Liver (tissue), 9 donors: ENCODE data around the gene PNLIP. TPM values are rescaled to one million over a fixed set of nuclear protein-coding genes. Genes with fewer than 3 reads are reported as not detected.

Experiments used
- DNase-seq: peaks from one replicate; pipeline ENCODE4 v3.0.0-alpha.2; 2017; ENCODE audit warnings: low spot score
- H3K27ac ChIP-seq, 2 donors: one replicate each; pipeline ENCODE4 v1.7.0; 2013; ENCODE audit warnings: inconsistent platforms in 2 of 2, low read length in 2 of 2, control low read depth in 1 of 2, low read depth in 1 of 2, mild to moderate bottlenecking in 1 of 2
- H3K27me3 ChIP-seq, 4 donors: one replicate each; pipeline versions ENCODE4 v1.6.1 to v1.7.0; 2013; ENCODE audit warnings: low read length in 3 of 4, inconsistent platforms in 1 of 4, mild to moderate bottlenecking in 1 of 4, moderate library complexity in 1 of 4; ENCODE audit not compliant: control insufficient read depth in 4 of 4, insufficient read depth in 4 of 4
- H3K36me3 ChIP-seq, 4 donors: one replicate each; pipeline versions ENCODE4 v1.6.1 to v1.7.0; 2013; ENCODE audit warnings: low read length in 3 of 4, mild to moderate bottlenecking in 3 of 4, low read depth in 1 of 4, moderate library complexity in 1 of 4; ENCODE audit not compliant: control insufficient read depth in 4 of 4, insufficient read depth in 3 of 4
- H3K4me1 ChIP-seq, 4 donors: one replicate each; pipeline versions ENCODE4 v1.6.1 to v1.7.0; 2013; ENCODE audit warnings: low read length in 3 of 4, mild to moderate bottlenecking in 3 of 4, moderate library complexity in 1 of 4; ENCODE audit not compliant: control insufficient read depth in 4 of 4, insufficient read depth in 4 of 4
- H3K4me3 ChIP-seq, 3 donors: one replicate each; pipeline versions ENCODE4 v1.6.1 to v1.7.0; 2013; ENCODE audit warnings: low read length in 3 of 3, control low read depth in 1 of 3, low read depth in 1 of 3, mild to moderate bottlenecking in 1 of 3
- H3K9ac ChIP-seq, 2 donors: one replicate each; pipeline ENCODE4 v1.7.0; 2013; ENCODE audit warnings: low read length in 2 of 2, mild to moderate bottlenecking in 2 of 2, moderate library complexity in 2 of 2, control low read depth in 1 of 2, low read depth in 1 of 2
- H3K9me3 ChIP-seq, 4 donors: one replicate each; pipeline versions ENCODE4 v1.6.1 to v1.7.0; 2013; ENCODE audit warnings: low read length in 3 of 4; ENCODE audit not compliant: control insufficient read depth in 4 of 4
- EGR1 ChIP-seq, 2 donors: IDR thresholded peaks; 2 replicates each; pipeline ENCODE4 v1.6.1; 2016 to 2018; ENCODE audit warnings: antibody characterized with exemption in 2 of 2, low read depth in 2 of 2
- FOXA1 ChIP-seq: IDR thresholded peaks from 2 replicates; pipeline ENCODE4 v1.6.1; 2016; ENCODE audit warnings: antibody characterized with exemption
- FOXA2 ChIP-seq: IDR thresholded peaks from 2 replicates; pipeline ENCODE4 v1.6.1; 2016; ENCODE audit warnings: antibody characterized with exemption
- GABPA ChIP-seq, 2 donors: IDR thresholded peaks in 1 of 2; conservative IDR thresholded peaks in 1 of 2; 2 replicates each; pipeline ENCODE4 v1.6.1; 2016; ENCODE audit warnings: antibody characterized with exemption in 2 of 2, mild to moderate bottlenecking in 1 of 2, moderate library complexity in 1 of 2
- HNF4A ChIP-seq, 2 donors: conservative IDR thresholded peaks; 2 replicates each; pipeline ENCODE4 v1.6.1; 2016; ENCODE audit warnings: antibody characterized with exemption in 2 of 2, mild to moderate bottlenecking in 2 of 2
- HNF4G ChIP-seq: IDR thresholded peaks from 2 replicates; pipeline ENCODE4 v1.6.1; 2016; ENCODE audit warnings: antibody characterized with exemption
- NR2F2 ChIP-seq: IDR thresholded peaks from 2 replicates; pipeline ENCODE4 v1.6.1; 2016; ENCODE audit warnings: antibody characterized with exemption
- RXRA ChIP-seq, 2 donors: IDR thresholded peaks; 2 replicates each; pipeline ENCODE4 v1.6.1; 2017 to 2018; ENCODE audit warnings: antibody characterized with exemption in 2 of 2, mild to moderate bottlenecking in 1 of 2
- TAF1 ChIP-seq: conservative IDR thresholded peaks from 2 replicates; pipeline ENCODE4 v1.6.1; 2016; ENCODE audit warnings: antibody characterized with exemption, mild to moderate bottlenecking
- YY1 ChIP-seq: IDR thresholded peaks from 2 replicates; pipeline ENCODE4 v1.6.1; 2016; ENCODE audit warnings: antibody characterized with exemption, mild to moderate bottlenecking
- WGBS: extraction: QIAGEN DNeasy Blood & Tissue Kit; methylation state at CpG from one replicate; pipeline ENCODE4 v1.1.7; 2013; 5-methylcytosine and 5-hydroxymethylcytosine counted together
- polyA plus RNA-seq, 2 donors: library from polyadenylated mRNA; stranded (reverse) in 1 of 2; unstranded in 1 of 2; fragments of 200-250 nt in 1 of 2; fragments of >200 nt in 1 of 2; fragmentation: Nextera tagmentation in 1 of 2; extraction: Ambion mirVana in 1 of 2; gene quantifications; one replicate each; pipeline versions ENCODE4 v1.2.1 to v1.2.3, GENCODE V29; 2013 to 2015
- total RNA-seq, 2 donors: library from RNA; depleted of rRNA; stranded (reverse); fragments of >200 nt; gene quantifications; one replicate each; pipeline ENCODE4 v1.2.3, GENCODE V29; 2014
- TF ChIP-seq, protein P1 (sequence below): IDR thresholded peaks from 2 replicates; pipeline ENCODE4 v1.6.1; 2016; ENCODE audit warnings: antibody characterized with exemption
- TF ChIP-seq, protein P2 (sequence below): IDR thresholded peaks from 2 replicates; pipeline ENCODE4 v1.6.1; 2016; ENCODE audit warnings: antibody characterized with exemption
- TF ChIP-seq, protein P3 (sequence below): IDR thresholded peaks from 2 replicates; pipeline ENCODE4 v1.6.1; 2016; ENCODE audit warnings: antibody characterized with exemption, mild to moderate bottlenecking
- TF ChIP-seq, protein P4 (sequence below): IDR thresholded peaks from 2 replicates; pipeline ENCODE4 v1.6.1; 2016; ENCODE audit warnings: antibody characterized with exemption
- donor health status: healthy.
- donor health status: healthy.
- donor health status: healthy.
- donor health status: healthy.
- donor health status: healthy.

Gene PNLIP
- total and polyA plus RNA-seq, 4 donors = 0.14 TPM; not detected in 3

DNA sequence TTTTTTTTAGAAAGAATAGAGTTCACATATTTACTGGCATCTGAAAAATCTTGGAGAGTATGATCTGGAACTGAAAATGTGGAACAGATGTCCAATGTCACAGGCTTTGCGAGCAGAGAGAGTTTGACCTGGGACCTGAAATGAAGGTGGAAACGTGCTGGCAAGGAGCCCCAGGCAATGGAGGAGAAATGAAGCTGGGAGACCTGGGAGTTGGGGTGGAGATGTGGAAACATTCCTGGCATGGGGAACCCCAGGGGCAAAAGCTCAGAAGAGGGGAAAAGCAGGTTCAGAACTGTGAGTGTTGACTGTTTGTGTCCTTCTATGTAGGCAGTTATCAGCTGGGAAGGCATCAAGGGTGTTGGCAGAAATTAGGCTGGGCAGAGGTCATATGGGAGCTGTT is 67.7 kb downstream of the PNLIP start:
- no peak overlapping the region for H3K4me3 ChIP-seq
- no peaks in the 10 kb centered on the region for H3K36me3 ChIP-seq
- H3K27ac ChIP-seq = no peak overlapping the region
- TF ChIP-seq, protein P1, sequence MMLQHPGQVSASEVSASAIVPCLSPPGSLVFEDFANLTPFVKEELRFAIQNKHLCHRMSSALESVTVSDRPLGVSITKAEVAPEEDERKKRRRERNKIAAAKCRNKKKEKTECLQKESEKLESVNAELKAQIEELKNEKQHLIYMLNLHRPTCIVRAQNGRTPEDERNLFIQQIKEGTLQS = no peak
- TF ChIP-seq, protein P2, sequence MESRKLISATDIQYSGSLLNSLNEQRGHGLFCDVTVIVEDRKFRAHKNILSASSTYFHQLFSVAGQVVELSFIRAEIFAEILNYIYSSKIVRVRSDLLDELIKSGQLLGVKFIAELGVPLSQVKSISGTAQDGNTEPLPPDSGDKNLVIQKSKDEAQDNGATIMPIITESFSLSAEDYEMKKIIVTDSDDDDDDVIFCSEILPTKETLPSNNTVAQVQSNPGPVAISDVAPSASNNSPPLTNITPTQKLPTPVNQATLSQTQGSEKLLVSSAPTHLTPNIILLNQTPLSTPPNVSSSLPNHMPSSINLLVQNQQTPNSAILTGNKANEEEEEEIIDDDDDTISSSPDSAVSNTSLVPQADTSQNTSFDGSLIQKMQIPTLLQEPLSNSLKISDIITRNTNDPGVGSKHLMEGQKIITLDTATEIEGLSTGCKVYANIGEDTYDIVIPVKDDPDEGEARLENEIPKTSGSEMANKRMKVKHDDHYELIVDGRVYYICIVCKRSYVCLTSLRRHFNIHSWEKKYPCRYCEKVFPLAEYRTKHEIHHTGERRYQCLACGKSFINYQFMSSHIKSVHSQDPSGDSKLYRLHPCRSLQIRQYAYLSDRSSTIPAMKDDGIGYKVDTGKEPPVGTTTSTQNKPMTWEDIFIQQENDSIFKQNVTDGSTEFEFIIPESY = no peak
- TF ChIP-seq GABPA (IDR thresholded peaks at IDR 0.05 in 1 of 2, conservative IDR thresholded peaks at IDR 0.05 in 1 of 2) = no peak
- no peak for DNase-seq
- H3K4me1 ChIP-seq = peaks cover 0 to 3% (median 0%) of the 10 kb centered on the region in 4 donors
- peaks cover 0 to 2% (median 0%) of the 10 kb centered on the region in 4 donors for H3K9me3 ChIP-seq
- WGBS = 88% methylated on average over 2 of the region's 2 CpGs
- H3K9ac ChIP-seq = no peak overlapping the region
- peaks cover 0 to 2% (median 0%) of the 10 kb centered on the region in 4 donors for H3K27me3 ChIP-seq

DNA sequence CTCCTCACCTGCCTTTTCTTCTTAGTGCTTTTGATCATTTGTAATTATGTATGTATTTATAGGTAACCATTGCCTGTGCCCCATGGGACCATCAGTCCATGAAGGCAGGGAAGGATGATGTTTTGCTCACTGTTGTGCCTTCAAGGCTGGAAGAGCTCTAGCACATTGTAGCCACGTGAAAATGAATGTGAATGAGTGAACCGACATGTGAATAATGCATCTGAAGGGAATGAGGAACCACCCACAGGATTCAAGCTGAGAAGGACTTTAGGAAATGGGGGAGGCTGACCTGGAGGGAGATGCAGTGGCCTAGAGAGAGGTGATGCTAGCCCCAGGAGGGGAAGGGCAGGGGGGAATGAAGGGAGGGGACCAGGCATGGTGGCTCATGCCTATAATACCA is 69.1 kb downstream of the PNLIP start:
- no peaks in the 10 kb centered on the region for H3K36me3 ChIP-seq
- no peak overlapping the region for H3K4me3 ChIP-seq
- no peak overlapping the region for H3K9ac ChIP-seq
- H3K4me1 ChIP-seq = no peaks in the 10 kb centered on the region
- DNase-seq = no peak
- TF ChIP-seq, protein P3, sequence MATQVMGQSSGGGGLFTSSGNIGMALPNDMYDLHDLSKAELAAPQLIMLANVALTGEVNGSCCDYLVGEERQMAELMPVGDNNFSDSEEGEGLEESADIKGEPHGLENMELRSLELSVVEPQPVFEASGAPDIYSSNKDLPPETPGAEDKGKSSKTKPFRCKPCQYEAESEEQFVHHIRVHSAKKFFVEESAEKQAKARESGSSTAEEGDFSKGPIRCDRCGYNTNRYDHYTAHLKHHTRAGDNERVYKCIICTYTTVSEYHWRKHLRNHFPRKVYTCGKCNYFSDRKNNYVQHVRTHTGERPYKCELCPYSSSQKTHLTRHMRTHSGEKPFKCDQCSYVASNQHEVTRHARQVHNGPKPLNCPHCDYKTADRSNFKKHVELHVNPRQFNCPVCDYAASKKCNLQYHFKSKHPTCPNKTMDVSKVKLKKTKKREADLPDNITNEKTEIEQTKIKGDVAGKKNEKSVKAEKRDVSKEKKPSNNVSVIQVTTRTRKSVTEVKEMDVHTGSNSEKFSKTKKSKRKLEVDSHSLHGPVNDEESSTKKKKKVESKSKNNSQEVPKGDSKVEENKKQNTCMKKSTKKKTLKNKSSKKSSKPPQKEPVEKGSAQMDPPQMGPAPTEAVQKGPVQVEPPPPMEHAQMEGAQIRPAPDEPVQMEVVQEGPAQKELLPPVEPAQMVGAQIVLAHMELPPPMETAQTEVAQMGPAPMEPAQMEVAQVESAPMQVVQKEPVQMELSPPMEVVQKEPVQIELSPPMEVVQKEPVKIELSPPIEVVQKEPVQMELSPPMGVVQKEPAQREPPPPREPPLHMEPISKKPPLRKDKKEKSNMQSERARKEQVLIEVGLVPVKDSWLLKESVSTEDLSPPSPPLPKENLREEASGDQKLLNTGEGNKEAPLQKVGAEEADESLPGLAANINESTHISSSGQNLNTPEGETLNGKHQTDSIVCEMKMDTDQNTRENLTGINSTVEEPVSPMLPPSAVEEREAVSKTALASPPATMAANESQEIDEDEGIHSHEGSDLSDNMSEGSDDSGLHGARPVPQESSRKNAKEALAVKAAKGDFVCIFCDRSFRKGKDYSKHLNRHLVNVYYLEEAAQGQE = no peak
- TF ChIP-seq RXRA (IDR thresholded peaks at IDR 0.05) (no peak), YY1 (no peak), FOXA1 (no peak), EGR1 (IDR thresholded peaks at IDR 0.05; ENCODE audit: low read depth in 2 of 2) (no peak), GABPA (IDR thresholded peaks at IDR 0.05 in 1 of 2, conservative IDR thresholded peaks at IDR 0.05 in 1 of 2) (no peak), FOXA2 (no peak), NR2F2 (no peak), HNF4G (no peak), TAF1 (no peak), HNF4A (conservative IDR thresholded peaks at IDR 0.05) (no peak)
- TF ChIP-seq, protein P4, sequence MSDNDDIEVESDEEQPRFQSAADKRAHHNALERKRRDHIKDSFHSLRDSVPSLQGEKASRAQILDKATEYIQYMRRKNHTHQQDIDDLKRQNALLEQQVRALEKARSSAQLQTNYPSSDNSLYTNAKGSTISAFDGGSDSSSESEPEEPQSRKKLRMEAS = no peak
- TF ChIP-seq, protein P2 = no peak
- 54% methylated on average over 2 of the region's 2 CpGs for WGBS
- H3K27me3 ChIP-seq = peaks cover 0 to 2% (median 0%) of the 10 kb centered on the region in 4 donors
- peaks cover 0 to 2% (median 0%) of the 10 kb centered on the region in 4 donors for H3K9me3 ChIP-seq
- no peak overlapping the region for H3K27ac ChIP-seq
